Panc1 (cell line): ENCODE measurements around the gene VPS33B. TPM values are rescaled to one million over a fixed set of nuclear protein-coding genes. Genes with fewer than 3 reads are reported as not detected.

Experiments
- ATAC-seq: fragments of 200-7000 bp; cut with Tn5 transposase; 2 replicates; pipeline ENCODE4 v1.9.1; 2020; ENCODE audit warnings: mild to moderate bottlenecking, moderate library complexity
- BruUV-seq: library from RNA; stranded (reverse); fragments of 400-500 nt; replicated peaks from 2 replicates; lab custom pipeline; 2021; lab: Mats Ljungman, UMichigan
- CTCF ChIA-PET: fragments of 300-600 bp; sonication (Branson Sonifier 250); formaldehyde crosslinking; loops from one replicate; lab custom pipeline; 2022; ENCODE audit warnings: antibody characterized with exemption; lab: Charles Lee
- POLR2A ChIA-PET: fragments of 300-600 bp; sonication (Branson Sonifier 250); formaldehyde crosslinking; loops from one replicate; lab custom pipeline; 2022; ENCODE audit warnings: antibody characterized with exemption; lab: Charles Lee
- DNase-seq: peaks from one replicate; pipeline ENCODE4 v3.0.0-alpha.2; 2010; ENCODE audit warnings: low read depth, low spot score
- H3K27ac ChIP-seq: 2 replicates; pipeline ENCODE4 v1.5.1; 2011; ENCODE audit warnings: mild to moderate bottlenecking, low read length, inconsistent platforms
- H3K27me3 ChIP-seq: fragments of 200-500 bp; sonication (Bioruptor generic); 2 replicates; pipeline ENCODE4 v1.6.0; 2014; ENCODE audit warnings: low read length, inconsistent platforms; ENCODE audit not compliant: control insufficient read depth, insufficient read depth
- H3K36me3 ChIP-seq: fragments of 200-500 bp; sonication (Bioruptor generic); 2 replicates; pipeline ENCODE4 v1.5.1; 2014; ENCODE audit warnings: inconsistent platforms, mild to moderate bottlenecking, low read length, moderate library complexity; ENCODE audit not compliant: control insufficient read depth, insufficient read depth
- H3K4me1 ChIP-seq: 2 replicates; pipeline ENCODE4 v1.5.1; 2011; ENCODE audit warnings: inconsistent platforms, mild to moderate bottlenecking, low read length, moderate library complexity; ENCODE audit not compliant: control insufficient read depth, insufficient read depth
- H3K4me3 ChIP-seq, 2 experiments: 2 replicates each; pipeline ENCODE4 v1.5.1; 2011 to 2012; ENCODE audit warnings: low read depth in 2 of 2, low read length in 2 of 2, mild to moderate bottlenecking in 2 of 2, inconsistent platforms in 1 of 2, moderate library complexity in 1 of 2
- H3K9me3 ChIP-seq: fragments of 200-500 bp; sonication (Bioruptor generic); 2 replicates; pipeline ENCODE4 v1.5.1; 2014; ENCODE audit warnings: low read depth, mild to moderate bottlenecking, inconsistent platforms, low read length, moderate library complexity; ENCODE audit not compliant: control insufficient read depth, insufficient read depth
- CTCF ChIP-seq: fragments of 450-650 bp; IDR thresholded peaks from 2 replicates; pipeline ENCODE4 v1.5.1; 2017; ENCODE audit warnings: mild to moderate bottlenecking
- POLR2AphosphoS5 ChIP-seq: IDR thresholded peaks from 2 replicates; pipeline ENCODE4 v1.6.1; 2012; ENCODE audit warnings: mild to moderate bottlenecking, low read depth, low read length, moderate library complexity
- REST ChIP-seq, 2 experiments: IDR thresholded peaks; 2 replicates each; pipeline ENCODE4 v1.6.1; 2011 to 2012; ENCODE audit warnings: low read depth in 2 of 2, control low read depth in 1 of 2, low read length in 1 of 2, mild to moderate bottlenecking in 1 of 2, moderate library complexity in 1 of 2; ENCODE audit not compliant: insufficient read depth in 1 of 2
- SIN3A ChIP-seq: IDR thresholded peaks from 2 replicates; pipeline ENCODE4 v1.6.1; 2012; ENCODE audit warnings: low read depth, mild to moderate bottlenecking, low read length, moderate library complexity, borderline replicate concordance; ENCODE audit not compliant: insufficient read depth
- TCF7L2 ChIP-seq: IDR thresholded peaks from 2 replicates; pipeline ENCODE4 v1.6.1; 2011; ENCODE audit warnings: mild to moderate bottlenecking, low read depth, low read length, inconsistent platforms
- in situ Hi-C: cut with HindIII; loops from 2 replicates; pipeline ENCODE4 v1.10.0; 2016; ENCODE audit warnings: low sequenced_read_pairs, low pct_unique_long_range_greater_than_20kb
- intact Hi-C: fragments of 100-400 bp; cut with micrococcal nuclease; formaldehyde crosslinking; loops from one replicate; pipeline ENCODE4 v1.10.0; 2022; ENCODE audit not compliant: unreplicated experiment
- total RNA-seq: library from RNA; stranded (reverse); gene quantifications from one replicate; pipeline ENCODE4 v1.2.1, GENCODE V29; 2021; ENCODE audit not compliant: unreplicated experiment

Gene VPS33B
- total RNA-seq, 1 experiment from 2014 or later: 16.3 TPM

- in situ Hi-C loops: no loop called here
Measured at GRCh38 chr15:90987561-90988141, 34.7 kb downstream of the VPS33B start.

GRCh38 chr15:90986790-90987507, 35.4 kb downstream of the VPS33B start:
- Histone ChIP-seq H3K36me3 (peaks cover 14% of the 10 kb centered on the region), H3K4me1 (peaks cover 39% of the 10 kb centered on the region), H3K4me3 (peak overlapping the region in 1 of 2 experiments; percentile 10; a peak in 2 of 4 replicates), H3K27ac (peak overlapping the region; percentile 82), H3K27me3 (no peaks in the 10 kb centered on the region), H3K9me3 (no peaks in the 10 kb centered on the region)
- intact Hi-C loops: no loop called here
- no peak for DNase-seq
- in situ Hi-C loops: no loop called here
- no TSS peak for BruUV-seq
- ChIA-PET CTCF (no interaction called here), POLR2A (no interaction called here)
- ATAC-seq: no peak
- TF ChIP-seq REST (IDR thresholded peaks at IDR 0.05; ENCODE audit: insufficient read depth in 1 of 2, low read depth in 2 of 2, low read length in 1 of 2) (no peak), POLR2AphosphoS5 (no peak), SIN3A (no peak), TCF7L2 (no peak)

More at GRCh38 chr15:90987561-90988141, 34.7 kb downstream of the VPS33B start:
- intact Hi-C loops: no loop called here
- H3K4me3 ChIP-seq: peak overlapping the region in 1 of 2 experiments; percentile 46; a peak in 3 of 4 replicates
- no peaks in the 10 kb centered on the region for H3K9me3 ChIP-seq
- peaks cover 46% of the 10 kb centered on the region for H3K4me1 ChIP-seq
- CTCF ChIA-PET: no interaction called here
- no TSS peak for BruUV-seq
- H3K36me3 ChIP-seq: peaks cover 11% of the 10 kb centered on the region
- H3K27ac ChIP-seq: peak overlapping the region; percentile 82
- no peaks in the 10 kb centered on the region for H3K27me3 ChIP-seq
- TF ChIP-seq TCF7L2: no peak
- TF ChIP-seq REST (IDR thresholded peaks at IDR 0.05; ENCODE audit: insufficient read depth in 1 of 2, low read depth in 2 of 2, low read length in 1 of 2): no peak
- TF ChIP-seq SIN3A: no peak
- no peak for TF ChIP-seq CTCF
- no peak for TF ChIP-seq POLR2AphosphoS5
- ATAC-seq (peak; percentile 51), DNase-seq (no peak)
- POLR2A ChIA-PET: no interaction called here
